Glomerular visceral epithelial cell (primary cell): Measurements from ENCODE around the gene POLR1H.

Source experiments
- DNase-seq: peaks from one replicate; pipeline ENCODE4 v3.0.0-alpha.2; 2016; ENCODE audit errors: extremely low spot score

POLR1H gene

GRCh38 chr6:30093951-30094661 is 33.0 kb downstream of the POLR1H start:
- DNase-seq: no peak

DNA sequence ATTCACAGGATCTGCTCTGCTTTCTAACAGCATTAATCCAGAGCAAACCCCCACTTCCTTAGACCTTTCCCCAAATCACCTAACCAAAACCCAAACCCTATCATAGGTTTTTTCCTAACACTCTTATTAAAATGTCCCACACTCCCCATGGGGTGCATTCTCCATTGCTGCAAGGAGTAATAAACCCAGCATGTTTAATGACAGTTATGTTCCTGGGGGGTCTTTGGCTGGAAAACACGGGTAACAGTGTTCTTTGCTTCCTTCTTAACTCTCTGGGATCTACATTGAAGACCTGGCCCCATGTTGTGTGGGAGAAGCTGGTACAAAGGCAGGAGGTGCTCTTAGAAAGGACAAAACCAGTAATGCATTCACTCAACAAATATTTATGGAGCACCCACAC is 35.8 kb downstream of the POLR1H start:
- DNase-seq: no peak

- no peak for DNase-seq
Observed at GRCh38 chr6:30097902-30098768, 37.1 kb downstream of the POLR1H start.

- DNase-seq: no peak
Observed at GRCh38 chr6:30100154-30100553, 39.1 kb downstream of the POLR1H start.

DNA sequence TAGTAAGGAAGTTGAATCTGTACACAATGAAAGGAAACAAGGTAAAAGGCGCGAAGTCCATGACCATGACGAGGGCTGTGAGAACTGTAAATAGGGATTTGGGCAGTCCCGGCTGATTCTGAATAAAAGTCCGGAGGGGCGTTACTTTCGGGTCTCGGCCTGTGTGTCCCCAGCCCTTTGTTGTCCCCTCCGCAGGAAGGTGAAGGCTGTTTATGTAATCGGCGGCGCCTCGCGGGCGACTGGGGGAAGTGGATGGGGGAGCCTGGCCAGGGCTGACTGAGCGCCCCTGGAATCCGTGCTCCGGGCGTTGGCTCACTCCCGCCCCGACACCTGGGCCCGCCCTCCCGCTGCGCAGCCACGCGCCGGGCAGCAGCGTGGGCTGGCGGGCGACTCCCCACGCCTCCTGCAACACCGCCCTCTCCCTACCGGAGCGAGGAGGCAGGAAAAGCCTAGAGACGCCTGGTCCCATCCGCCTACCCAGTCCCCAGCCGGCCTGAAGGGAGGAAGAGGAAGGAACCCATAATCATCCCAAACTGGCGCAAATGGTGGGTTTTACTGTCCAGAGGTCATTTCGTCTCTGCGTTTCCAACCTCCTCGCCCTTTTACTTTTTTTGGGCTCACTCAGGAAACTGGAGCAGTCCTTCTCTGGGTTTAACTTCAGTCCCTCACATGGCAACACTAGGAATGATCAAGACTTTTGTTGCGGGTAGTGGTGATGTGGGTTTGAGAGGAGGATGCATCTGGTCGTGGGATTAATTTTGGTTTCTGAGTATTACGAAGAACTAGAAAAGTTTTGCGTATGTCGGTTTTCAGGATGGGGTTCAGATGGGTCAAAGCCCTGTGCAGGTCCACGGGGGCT is 39.7 kb downstream of the POLR1H start:
- DNase-seq: peak; percentile 18

GRCh38 chr6:30101444-30102413 is 40.7 kb downstream of the POLR1H start:
- peak; percentile 85 for DNase-seq

- no peak for DNase-seq
Observed at GRCh38 chr6:30102414-30102969, 41.4 kb downstream of the POLR1H start.

GRCh38 chr6:30102970-30103871 is 42.2 kb downstream of the POLR1H start:
- peak; percentile 90 for DNase-seq

DNA sequence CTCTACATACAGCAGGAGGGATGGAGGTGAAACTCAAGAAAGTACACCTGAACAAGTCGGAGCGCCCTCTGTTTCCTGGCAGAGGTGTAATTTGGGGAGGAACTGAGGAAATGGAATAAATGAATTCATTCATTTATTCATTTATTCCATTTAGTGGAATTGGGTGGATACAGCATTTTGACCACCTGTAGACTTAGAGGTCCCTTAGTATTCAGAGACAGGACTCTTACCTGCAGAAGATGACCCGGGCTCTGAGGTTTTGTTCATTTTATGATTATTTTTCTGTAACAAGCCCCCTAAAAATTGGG is 42.8 kb downstream of the POLR1H start:
- DNase-seq: no peak

GRCh38 chr6:30104661-30105060 is 43.6 kb downstream of the POLR1H start:
- DNase-seq: no peak

DNA sequence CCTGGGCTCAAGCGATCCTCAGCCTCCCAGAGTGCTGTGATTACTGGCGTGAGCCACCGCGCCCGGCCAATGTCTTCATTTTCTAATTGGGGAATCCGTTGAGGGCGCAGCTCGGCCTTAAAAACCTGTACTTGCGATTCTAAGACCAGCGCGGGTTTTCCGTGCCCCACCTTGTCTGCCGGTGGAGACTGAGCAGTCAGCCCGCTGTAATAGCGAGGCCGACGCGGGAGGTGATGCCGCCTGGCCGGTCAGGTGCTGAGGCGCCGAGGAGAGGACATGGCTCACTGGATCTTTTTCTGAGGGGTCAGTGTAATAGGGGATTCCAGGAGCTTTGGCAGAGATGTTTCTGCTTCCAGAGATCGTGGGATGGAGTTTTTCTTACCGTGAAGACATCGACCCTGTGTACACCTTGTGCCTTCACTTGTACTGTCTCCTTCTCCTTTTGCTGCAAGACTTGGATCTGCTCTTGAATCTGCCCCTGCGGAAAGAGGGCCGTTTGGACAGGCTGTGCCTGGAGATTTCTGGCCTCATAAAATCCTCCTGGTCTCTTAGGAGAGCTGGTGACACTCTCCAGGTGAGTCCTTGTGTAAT is 50.3 kb downstream of the POLR1H start:
- no peak for DNase-seq

DNA sequence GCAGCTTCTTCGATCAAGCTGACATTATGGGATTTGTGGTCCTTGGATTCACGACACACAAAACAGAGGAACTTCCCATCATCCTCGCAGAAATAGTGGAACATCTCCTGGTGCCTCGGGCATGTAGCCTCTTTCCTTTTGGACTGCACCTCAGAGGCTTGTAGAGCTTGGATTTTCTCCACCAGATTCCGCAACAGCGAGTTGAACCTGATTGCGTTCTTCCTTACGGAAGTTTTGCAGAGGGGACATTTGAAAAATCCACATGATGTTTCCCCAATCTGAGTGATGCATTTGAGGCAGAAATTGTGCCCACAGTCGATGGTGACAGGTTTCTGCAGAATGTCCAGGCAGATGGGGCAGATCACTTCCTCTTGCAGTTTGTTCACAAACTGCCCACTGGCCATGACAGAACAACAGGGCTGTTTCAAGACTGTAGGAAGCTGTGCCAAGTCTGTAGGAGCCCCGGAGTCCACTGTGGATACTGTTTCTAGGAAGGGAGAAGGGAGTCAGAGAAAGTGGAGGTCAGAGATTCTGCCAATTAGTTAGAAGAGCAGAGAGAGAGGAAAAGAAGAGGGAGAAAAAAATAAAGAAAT is 51.4 kb downstream of the POLR1H start:
- DNase-seq: no peak

GRCh38 chr6:30113003-30113759 is 52.1 kb downstream of the POLR1H start, which contains the start of gene TRIM31:
TRIM31 (minus strand) TSS chr6:30113090; CDS start chr6:30112805, 285 bp downstream.
- no peak for DNase-seq

- no peak for DNase-seq
Observed at GRCh38 chr6:30113841-30114240, 52.8 kb downstream of the POLR1H start.
